Colonic mucosa (tissue), 4 donors: ENCODE measurements around the gene CBX2. TPM values are rescaled to one million over a fixed set of nuclear protein-coding genes. Genes with fewer than 3 reads are reported as not detected.

Source experiments
- DNase-seq: peaks from one replicate; pipeline ENCODE4 v3.0.0-alpha.2; 2020
- H3K27ac ChIP-seq: fragments of 200-600 bp; one replicate; pipeline ENCODE4 v1.8.0; 2021
- H3K27me3 ChIP-seq: fragments of 200-600 bp; one replicate; pipeline ENCODE4 v1.8.0; 2021
- H3K36me3 ChIP-seq: fragments of 200-600 bp; one replicate; pipeline ENCODE4 v1.8.0; 2021
- H3K4me1 ChIP-seq: fragments of 200-600 bp; one replicate; pipeline ENCODE4 v1.8.0; 2021; ENCODE audit warnings: mild to moderate bottlenecking
- H3K4me3 ChIP-seq: fragments of 200-600 bp; one replicate; pipeline ENCODE4 v1.8.0; 2021
- H3K9ac ChIP-seq, 2 donors: one replicate each; pipeline ENCODE4 v1.7.0; 2013; ENCODE audit warnings: control low read depth in 2 of 2, low read depth in 2 of 2, low read length in 2 of 2
- H3K9me3 ChIP-seq: fragments of 200-600 bp; one replicate; pipeline ENCODE4 v1.8.0; 2021
- CTCF ChIP-seq: fragments of 200-600 bp; IDR thresholded peaks from one replicate; pipeline ENCODE4 v1.8.0; 2022; ENCODE audit warnings: antibody characterized with exemption, mild to moderate bottlenecking
- intact Hi-C: fragments of 100-400 bp; cut with DNase I; formaldehyde crosslinking; loops from one replicate; pipeline ENCODE4 v1.14.1; 2022
- total RNA-seq, 2 donors: library from RNA; stranded (reverse); fragmentation: NEBNext Ultra II Directional in 1 of 2; extraction: Animal tissue kit (Norgen Biotek cat#: 25700) in 1 of 2; gene quantifications; one replicate each; pipeline ENCODE4 v1.2.1, GENCODE V29; 2021
- donor health status: healthy.
- donor health status: DM: no; HTN: no; CAD: no.
- donor health status: DM: no; HTN: no; CAD: no.

CBX2 gene
- total RNA-seq, 2 donors from 2014 or later = 2.1 to 4.0 TPM

- H3K9me3 ChIP-seq = no peaks in the 10 kb centered on the region
- TF ChIP-seq CTCF = no peak
- H3K27me3 ChIP-seq = peaks cover 28% of the 10 kb centered on the region
- H3K4me1 ChIP-seq = peaks cover 11% of the 10 kb centered on the region
- no peak overlapping the region for H3K9ac ChIP-seq
- no peaks in the 10 kb centered on the region for H3K36me3 ChIP-seq
- no peak overlapping the region for H3K27ac ChIP-seq
- DNase-seq = no peak
- intact Hi-C loops = no loop called here
- H3K4me3 ChIP-seq = no peak overlapping the region
Observed at GRCh38 chr17:79781012-79781650, 3.2 kb downstream of the CBX2 start.

- Histone ChIP-seq H3K27me3 (peaks cover 29% of the 10 kb centered on the region), H3K36me3 (no peaks in the 10 kb centered on the region), H3K9me3 (no peaks in the 10 kb centered on the region), H3K4me3 (no peak overlapping the region), H3K4me1 (peaks cover 11% of the 10 kb centered on the region), H3K9ac (no peak overlapping the region), H3K27ac (no peak overlapping the region)
- intact Hi-C loops = no loop called here
- no peak for DNase-seq
- no peak for TF ChIP-seq CTCF
Observed at GRCh38 chr17:79781736-79782575, 4.0 kb downstream of the CBX2 start.

GRCh38 chr17:79783891-79784290 lies 5.9 kb downstream of the CBX2 start:
- no peak for DNase-seq
- H3K36me3 ChIP-seq = no peaks in the 10 kb centered on the region
- peaks cover under 1% of the 10 kb centered on the region for H3K4me1 ChIP-seq
- H3K9ac ChIP-seq = no peak overlapping the region
- intact Hi-C loops = no loop called here
- H3K27me3 ChIP-seq = peaks cover 18% of the 10 kb centered on the region
- TF ChIP-seq CTCF = no peak
- no peak overlapping the region for H3K27ac ChIP-seq
- H3K9me3 ChIP-seq = no peaks in the 10 kb centered on the region
- H3K4me3 ChIP-seq = no peak overlapping the region

DNA sequence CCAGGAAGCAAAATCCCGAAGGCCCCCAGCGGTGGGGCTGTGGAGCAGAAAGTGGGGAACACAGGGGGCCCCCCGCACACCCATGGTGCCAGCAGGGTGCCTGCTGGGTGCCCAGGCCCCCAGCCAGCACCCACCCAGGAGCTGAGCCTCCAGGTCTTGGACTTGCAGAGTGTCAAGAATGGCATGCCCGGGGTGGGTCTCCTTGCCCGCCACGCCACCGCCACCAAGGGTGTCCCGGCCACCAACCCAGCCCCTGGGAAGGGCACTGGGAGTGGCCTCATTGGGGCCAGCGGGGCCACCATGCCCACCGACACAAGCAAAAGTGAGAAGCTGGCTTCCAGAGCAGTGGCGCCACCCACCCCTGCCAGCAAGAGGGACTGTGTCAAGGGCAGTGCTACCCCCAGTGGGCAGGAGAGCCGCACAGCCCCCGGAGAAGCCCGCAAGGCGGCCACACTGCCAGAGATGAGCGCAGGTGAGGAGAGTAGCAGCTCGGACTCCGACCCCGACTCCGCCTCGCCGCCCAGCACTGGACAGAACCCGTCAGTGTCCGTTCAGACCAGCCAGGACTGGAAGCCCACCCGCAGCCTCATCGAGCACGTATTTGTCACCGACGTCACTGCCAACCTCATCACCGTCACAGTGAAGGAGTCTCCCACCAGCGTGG lies 6.5 kb downstream of the CBX2 start:
- Histone ChIP-seq H3K27me3 (peaks cover 18% of the 10 kb centered on the region), H3K9me3 (no peaks in the 10 kb centered on the region), H3K4me3 (no peak overlapping the region), H3K36me3 (no peaks in the 10 kb centered on the region), H3K27ac (no peak overlapping the region), H3K4me1 (no peaks in the 10 kb centered on the region), H3K9ac (no peak overlapping the region)
- intact Hi-C loops = no loop called here
- no peak for TF ChIP-seq CTCF
- no peak for DNase-seq

- no peaks in the 10 kb centered on the region for H3K9me3 ChIP-seq
- no peaks in the 10 kb centered on the region for H3K36me3 ChIP-seq
- no peak for DNase-seq
- H3K9ac ChIP-seq = no peak overlapping the region
- intact Hi-C loops = no loop called here
- TF ChIP-seq CTCF = no peak
- peaks cover 7% of the 10 kb centered on the region for H3K4me1 ChIP-seq
- no peak overlapping the region for H3K27ac ChIP-seq
- no peak overlapping the region for H3K4me3 ChIP-seq
- peaks cover 26% of the 10 kb centered on the region for H3K27me3 ChIP-seq
Observed at GRCh38 chr17:79785017-79785899, 7.3 kb downstream of the CBX2 start.
